Measurements from ENCODE around the gene BPIFB3. TPM values are rescaled to one million over a fixed set of nuclear protein-coding genes. Genes with fewer than 3 reads are reported as not detected.

Gene BPIFB3
- total and polyA plus RNA-seq, 2 of the 13 experiments (the other 11 are each of a cell fraction or from before 2014, with no cell fraction given): 0.09 TPM; not detected in 1

DNA sequence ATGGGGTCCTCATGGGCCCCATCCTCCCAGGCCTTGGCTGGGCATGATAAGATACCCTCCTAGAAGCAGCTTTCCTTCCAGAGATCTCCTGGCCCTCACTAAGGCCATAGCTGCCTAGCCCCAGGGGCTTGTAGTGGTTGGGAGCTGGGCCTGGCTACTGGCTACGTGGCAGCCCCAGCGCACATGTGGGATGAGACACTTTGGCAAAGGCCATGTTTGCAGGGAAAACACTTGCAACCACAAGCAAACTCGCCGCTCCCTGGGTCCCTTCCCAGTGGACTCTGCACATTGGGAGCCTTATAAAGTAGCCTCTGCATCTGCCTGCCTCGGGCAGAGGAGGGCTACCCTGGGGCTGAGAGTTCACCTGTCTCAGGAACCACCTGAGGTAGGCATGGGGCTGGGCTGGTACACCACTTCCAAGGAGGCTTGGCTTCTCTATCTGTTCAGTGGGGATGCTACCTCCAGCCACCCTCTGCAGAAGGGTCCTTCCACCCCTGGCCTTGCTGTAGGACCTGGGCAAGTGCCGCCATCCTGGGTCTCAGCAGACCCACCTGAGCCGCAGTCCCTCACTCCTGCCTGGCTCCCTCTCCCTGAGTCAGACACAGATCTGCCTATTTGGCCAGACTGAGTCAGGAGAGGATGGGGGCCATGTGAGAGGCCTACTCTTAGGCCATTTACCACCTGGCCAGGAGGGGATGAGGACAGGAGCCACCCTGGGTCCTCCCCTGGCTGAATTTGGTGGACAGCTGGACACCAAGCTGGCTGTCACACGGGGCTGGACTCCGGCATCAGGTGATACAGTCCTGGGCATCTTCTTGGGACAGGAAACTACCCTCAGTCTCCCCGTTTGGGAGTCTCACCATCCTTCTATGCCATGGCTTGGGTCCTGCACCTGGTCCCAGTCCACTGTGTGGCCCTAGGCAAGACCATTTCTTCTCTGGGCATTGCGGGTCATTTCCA, 46.0 kb upstream of the BPIFB3 start, which contains the start of gene BPIFB2 (continued):
- TF ChIP-seq, protein P1, sequence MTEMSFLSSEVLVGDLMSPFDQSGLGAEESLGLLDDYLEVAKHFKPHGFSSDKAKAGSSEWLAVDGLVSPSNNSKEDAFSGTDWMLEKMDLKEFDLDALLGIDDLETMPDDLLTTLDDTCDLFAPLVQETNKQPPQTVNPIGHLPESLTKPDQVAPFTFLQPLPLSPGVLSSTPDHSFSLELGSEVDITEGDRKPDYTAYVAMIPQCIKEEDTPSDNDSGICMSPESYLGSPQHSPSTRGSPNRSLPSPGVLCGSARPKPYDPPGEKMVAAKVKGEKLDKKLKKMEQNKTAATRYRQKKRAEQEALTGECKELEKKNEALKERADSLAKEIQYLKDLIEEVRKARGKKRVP (CRISPR knock-in tag; IDR thresholded peaks at IDR 0.05): peak in 1 of 2 experiments; percentile 81; a peak in 2 of 4 replicates
- TF ChIP-seq ZNF678 (CRISPR knock-in tag; IDR thresholded peaks at IDR 0.05) (0 out of 2 replicates have a peak, but pooled peaks have one; percentile 75), EZH2 (conservative IDR thresholded peaks at IDR 0.05; ENCODE audit: low read depth, low read length) (no peak), ZNF546 (CRISPR knock-in tag; conservative IDR thresholded peaks at IDR 0.05) (no peak; the same call in 1 of the 2 replicates), ZNF674 (CRISPR knock-in tag; IDR thresholded peaks at IDR 0.05; ENCODE audit: low read depth) (peak; percentile 97; the same call in 1 of the 2 replicates), GATAD2A (CRISPR knock-in tag; IDR thresholded peaks at IDR 0.05) (peak; percentile 93), ZNF260 (CRISPR knock-in tag; IDR thresholded peaks at IDR 0.05; ENCODE audit: borderline replicate concordance, low read depth) (peak; percentile 88; the same call in 1 of the 2 replicates), ZNF264 (CRISPR knock-in tag; IDR thresholded peaks at IDR 0.05) (peak; percentile 86), RXRB (CRISPR knock-in tag; IDR thresholded peaks at IDR 0.05; ENCODE audit: borderline replicate concordance) (peak; percentile 86), ZNF44 (CRISPR knock-in tag; IDR thresholded peaks at IDR 0.05) (peak; percentile 65; the same call in 1 of the 2 replicates), SNAI1 (CRISPR knock-in tag; IDR thresholded peaks at IDR 0.05; ENCODE audit: borderline replicate concordance) (peak; percentile 12), FOXC1 (CRISPR knock-in tag; IDR thresholded peaks at IDR 0.05; ENCODE audit: borderline replicate concordance) (no peak), NPAS2 (CRISPR knock-in tag; IDR thresholded peaks at IDR 0.05; ENCODE audit: borderline replicate concordance) (peak; percentile 19; the same call in 1 of the 2 replicates), ZSCAN20 (CRISPR knock-in tag; IDR thresholded peaks at IDR 0.05; ENCODE audit: borderline replicate concordance) (no peak; the same call in 1 of the 2 replicates), ZFP36L2 (CRISPR knock-in tag; IDR thresholded peaks at IDR 0.05) (no peak; the same call in 1 of the 2 replicates), BRCA1 (CRISPR knock-in tag; IDR thresholded peaks at IDR 0.05) (no peak)
- TF ChIP-seq, protein P2, sequence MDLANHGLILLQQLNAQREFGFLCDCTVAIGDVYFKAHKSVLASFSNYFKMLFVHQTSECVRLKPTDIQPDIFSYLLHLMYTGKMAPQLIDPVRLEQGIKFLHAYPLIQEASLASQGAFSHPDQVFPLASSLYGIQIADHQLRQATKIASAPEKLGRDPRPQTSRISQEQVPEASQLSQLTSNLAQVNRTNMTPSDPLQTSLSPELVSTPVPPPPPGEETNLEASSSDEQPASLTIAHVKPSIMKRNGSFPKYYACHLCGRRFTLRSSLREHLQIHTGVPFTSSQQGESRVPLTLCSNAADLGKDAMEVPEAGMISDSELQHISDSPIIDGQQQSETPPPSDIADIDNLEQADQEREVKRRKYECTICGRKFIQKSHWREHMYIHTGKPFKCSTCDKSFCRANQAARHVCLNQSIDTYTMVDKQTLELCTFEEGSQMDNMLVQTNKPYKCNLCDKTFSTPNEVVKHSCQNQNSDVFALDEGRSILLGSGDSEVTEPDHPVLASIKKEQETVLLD (CRISPR knock-in tag; IDR thresholded peaks at IDR 0.05; ENCODE audit: low read depth): no peak
- TF ChIP-seq, protein P3, sequence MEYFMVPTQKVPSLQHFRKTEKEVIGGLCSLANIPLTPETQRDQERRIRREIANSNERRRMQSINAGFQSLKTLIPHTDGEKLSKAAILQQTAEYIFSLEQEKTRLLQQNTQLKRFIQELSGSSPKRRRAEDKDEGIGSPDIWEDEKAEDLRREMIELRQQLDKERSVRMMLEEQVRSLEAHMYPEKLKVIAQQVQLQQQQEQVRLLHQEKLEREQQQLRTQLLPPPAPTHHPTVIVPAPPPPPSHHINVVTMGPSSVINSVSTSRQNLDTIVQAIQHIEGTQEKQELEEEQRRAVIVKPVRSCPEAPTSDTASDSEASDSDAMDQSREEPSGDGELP (IDR thresholded peaks at IDR 0.05; ENCODE audit: borderline replicate concordance, low read depth): 0 out of 2 replicates have a peak, but pooled peaks have one; percentile 38
- TF ChIP-seq, protein P4, sequence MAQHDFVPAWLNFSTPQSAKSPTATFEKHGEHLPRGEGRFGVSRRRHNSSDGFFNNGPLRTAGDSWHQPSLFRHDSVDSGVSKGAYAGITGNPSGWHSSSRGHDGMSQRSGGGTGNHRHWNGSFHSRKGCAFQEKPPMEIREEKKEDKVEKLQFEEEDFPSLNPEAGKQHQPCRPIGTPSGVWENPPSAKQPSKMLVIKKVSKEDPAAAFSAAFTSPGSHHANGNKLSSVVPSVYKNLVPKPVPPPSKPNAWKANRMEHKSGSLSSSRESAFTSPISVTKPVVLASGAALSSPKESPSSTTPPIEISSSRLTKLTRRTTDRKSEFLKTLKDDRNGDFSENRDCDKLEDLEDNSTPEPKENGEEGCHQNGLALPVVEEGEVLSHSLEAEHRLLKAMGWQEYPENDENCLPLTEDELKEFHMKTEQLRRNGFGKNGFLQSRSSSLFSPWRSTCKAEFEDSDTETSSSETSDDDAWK (CRISPR knock-in tag; IDR thresholded peaks at IDR 0.05): no peak
- TF ChIP-seq, protein P5, sequence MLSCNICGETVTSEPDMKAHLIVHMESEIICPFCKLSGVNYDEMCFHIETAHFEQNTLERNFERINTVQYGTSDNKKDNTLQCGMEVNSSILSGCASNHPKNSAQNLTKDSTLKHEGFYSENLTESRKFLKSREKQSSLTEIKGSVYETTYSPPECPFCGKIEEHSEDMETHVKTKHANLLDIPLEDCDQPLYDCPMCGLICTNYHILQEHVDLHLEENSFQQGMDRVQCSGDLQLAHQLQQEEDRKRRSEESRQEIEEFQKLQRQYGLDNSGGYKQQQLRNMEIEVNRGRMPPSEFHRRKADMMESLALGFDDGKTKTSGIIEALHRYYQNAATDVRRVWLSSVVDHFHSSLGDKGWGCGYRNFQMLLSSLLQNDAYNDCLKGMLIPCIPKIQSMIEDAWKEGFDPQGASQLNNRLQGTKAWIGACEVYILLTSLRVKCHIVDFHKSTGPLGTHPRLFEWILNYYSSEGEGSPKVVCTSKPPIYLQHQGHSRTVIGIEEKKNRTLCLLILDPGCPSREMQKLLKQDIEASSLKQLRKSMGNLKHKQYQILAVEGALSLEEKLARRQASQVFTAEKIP (CRISPR knock-in tag; IDR thresholded peaks at IDR 0.05; ENCODE audit: borderline replicate concordance): no peak
- TF ChIP-seq, protein P6, sequence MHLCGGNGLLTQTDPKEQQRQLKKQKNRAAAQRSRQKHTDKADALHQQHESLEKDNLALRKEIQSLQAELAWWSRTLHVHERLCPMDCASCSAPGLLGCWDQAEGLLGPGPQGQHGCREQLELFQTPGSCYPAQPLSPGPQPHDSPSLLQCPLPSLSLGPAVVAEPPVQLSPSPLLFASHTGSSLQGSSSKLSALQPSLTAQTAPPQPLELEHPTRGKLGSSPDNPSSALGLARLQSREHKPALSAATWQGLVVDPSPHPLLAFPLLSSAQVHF (CRISPR knock-in tag; IDR thresholded peaks at IDR 0.05): no peak
